ENCODE data around the gene KIAA2012.
A peak's percentile ranks its signal among the peaks of the same experiment; 100 is the strongest.

KIAA2012 gene

GRCh38 chr2:202152104-202152715, 79.2 kb downstream of the KIAA2012 start:
- TF ChIP-seq CTCF (IDR thresholded peaks at IDR 0.05; ENCODE audit: extremely low read depth, insufficient read depth, missing control alignments) = no peak
- no peak for DNase-seq (ENCODE audit: low spot score)
- in situ Hi-C loops (cut with MboI; ENCODE audit: low pct_unique_long_range_greater_than_20kb, low sequenced_read_pairs, unreplicated experiment) = no loop called here

- TF ChIP-seq CTCF (IDR thresholded peaks at IDR 0.05; ENCODE audit: extremely low read depth, insufficient read depth, missing control alignments) = no peak
- in situ Hi-C loops (cut with MboI; ENCODE audit: low pct_unique_long_range_greater_than_20kb, low sequenced_read_pairs, unreplicated experiment) = no loop called here
- no peak for DNase-seq (ENCODE audit: low spot score)
Measured at GRCh38 chr2:202154613-202155012, 81.6 kb downstream of the KIAA2012 start.

- TF ChIP-seq CTCF (IDR thresholded peaks at IDR 0.05; ENCODE audit: extremely low read depth, insufficient read depth, missing control alignments) = no peak
- in situ Hi-C loops (cut with MboI; ENCODE audit: low pct_unique_long_range_greater_than_20kb, low sequenced_read_pairs, unreplicated experiment) = no loop called here
- no peak for DNase-seq (ENCODE audit: low spot score)
Measured at GRCh38 chr2:202157211-202157990, 84.3 kb downstream of the KIAA2012 start.

- in situ Hi-C loops (cut with MboI; ENCODE audit: low pct_unique_long_range_greater_than_20kb, low sequenced_read_pairs, unreplicated experiment) = no loop called here
- no peak for DNase-seq (ENCODE audit: low spot score)
- peak; percentile 16 for TF ChIP-seq CTCF (IDR thresholded peaks at IDR 0.05; ENCODE audit: extremely low read depth, insufficient read depth, missing control alignments)
Measured at GRCh38 chr2:202158796-202159195, 85.7 kb downstream of the KIAA2012 start.

GRCh38 chr2:202161151-202161835, 88.2 kb downstream of the KIAA2012 start:
- in situ Hi-C loops (cut with MboI; ENCODE audit: low pct_unique_long_range_greater_than_20kb, low sequenced_read_pairs, unreplicated experiment) = no loop called here
- DNase-seq (ENCODE audit: low spot score) = no peak
- TF ChIP-seq CTCF (IDR thresholded peaks at IDR 0.05; ENCODE audit: extremely low read depth, insufficient read depth, missing control alignments) = no peak

GRCh38 chr2:202164411-202164810, 91.4 kb downstream of the KIAA2012 start:
- no peak for TF ChIP-seq CTCF (IDR thresholded peaks at IDR 0.05; ENCODE audit: extremely low read depth, insufficient read depth, missing control alignments)
- no peak for DNase-seq (ENCODE audit: low spot score)
- in situ Hi-C loops (cut with MboI; ENCODE audit: low pct_unique_long_range_greater_than_20kb, low sequenced_read_pairs, unreplicated experiment) = no loop called here
